K562 (cell line): Measurements from ENCODE around the gene GBF1. TPM values are rescaled to one million over a fixed set of nuclear protein-coding genes. Genes with fewer than 3 reads are reported as not detected.

Experiments used
- ASH1L ChIP-seq: fragments of 450-650 bp; IDR thresholded peaks from 2 replicates; pipeline ENCODE4 v1.6.1; 2018; ENCODE audit warnings: borderline replicate concordance, mild to moderate bottlenecking, low read depth; ENCODE audit not compliant: partially characterized antibody
- CEBPG ChIP-seq, 3 experiments: fragments of 200-800 bp in 1 of 3; sonication (Bioruptor generic) in 1 of 3; sonication (generic) in 1 of 3; formaldehyde crosslinking in 1 of 3; IDR thresholded peaks in 2 of 3; conservative IDR thresholded peaks in 1 of 3; 2 replicates each; pipeline versions ENCODE4 v1.6.1 to v1.8.0; 2016 to 2022; ENCODE audit warnings: missing compliant biosample characterization in 2 of 3, missing genetic modification characterization in 2 of 3, mild to moderate bottlenecking in 1 of 3, missing genetic modification reagents in 1 of 3
- COPS2 ChIP-seq: fragments of 450-650 bp; conservative IDR thresholded peaks from 2 replicates; pipeline ENCODE4 v1.6.1; 2016; ENCODE audit warnings: mild to moderate bottlenecking, moderate library complexity
- GABPA ChIP-seq: fragments of 200-800 bp; sonication (Bioruptor generic); conservative IDR thresholded peaks from 2 replicates; pipeline ENCODE4 v1.6.1; 2016; ENCODE audit warnings: low read depth, missing genetic modification characterization, missing compliant biosample characterization
- GABPB2 ChIP-seq: fragments of 250-450 bp; sonication (Bioruptor Pico); conservative IDR thresholded peaks from 2 replicates; pipeline ENCODE4 v1.5.1; 2021; ENCODE audit warnings: mild to moderate bottlenecking
- HDAC8 ChIP-seq: fragments of 450-650 bp; IDR thresholded peaks from 2 replicates; pipeline ENCODE4 v1.6.1; 2016; ENCODE audit warnings: mild to moderate bottlenecking, missing genetic modification characterization, moderate library complexity, missing compliant biosample characterization
- NFIC ChIP-seq: fragments of 450-650 bp; IDR thresholded peaks from 2 replicates; pipeline ENCODE4 v1.6.1; 2017; ENCODE audit warnings: mild to moderate bottlenecking, inconsistent platforms
- PRMT5 ChIP-seq: sonication (generic); formaldehyde crosslinking; IDR thresholded peaks from 2 replicates; pipeline ENCODE4 v1.5.0; 2020; ENCODE audit warnings: missing genetic modification reagents
- RB1 ChIP-seq: fragments of 450-650 bp; IDR thresholded peaks from 2 replicates; pipeline ENCODE4 v1.6.1; 2017; ENCODE audit warnings: low read depth, mild to moderate bottlenecking
- ZNF76 ChIP-seq: fragments of 250-450 bp; sonication (Bioruptor Pico); IDR thresholded peaks from 2 replicates; pipeline ENCODE4 v1.4.0; 2020; ENCODE audit warnings: mild to moderate bottlenecking, moderate library complexity, borderline replicate concordance
- ZNF766 ChIP-seq: fragments of 200-800 bp; sonication (Bioruptor generic); conservative IDR thresholded peaks from 2 replicates; pipeline ENCODE4 v1.6.1; 2016; ENCODE audit warnings: missing genetic modification characterization, missing compliant biosample characterization
- polyA plus RNA-seq, 8 experiments: library from polyadenylated mRNA; depleted of rRNA in 4 of 8; stranded (reverse) in 5 of 8; unstranded in 3 of 8; fragments of >200 nt; fragmentation: Nextera tagmentation in 2 of 8; fragmentation: Illumina TruSeq in 1 of 8; extraction: Ambion mirVana in 2 of 8; extraction: Trizol in 1 of 8; gene quantifications; 2 replicates each; pipeline versions ENCODE4 v1.2.1 to v1.2.3, GENCODE V29; 2011 to 2014; ENCODE audit warnings: inconsistent platforms in 1 of 8, missing spikeins in 1 of 8
- total RNA-seq, 7 experiments: library from RNA; depleted of rRNA in 6 of 7; stranded (reverse); fragments of >200 nt in 6 of 7; fragmentation: Illumina TruSeq in 2 of 7; extraction: Trizol in 2 of 7; gene quantifications; 2 replicates each; pipeline versions ENCODE4 v1.2.1 to v1.2.3, GENCODE V29; 2011 to 2021; ENCODE audit warnings: low replicate concordance in 1 of 7
- TF ChIP-seq, protein P1 (sequence below): sonication (generic); formaldehyde crosslinking; IDR thresholded peaks from 2 replicates; pipeline ENCODE4 v1.8.0; 2022; ENCODE audit warnings: missing genetic modification reagents, mild to moderate bottlenecking, moderate library complexity, borderline replicate concordance
- TF ChIP-seq, protein P2 (sequence below): IDR thresholded peaks from 2 replicates; pipeline ENCODE4 v1.6.1; 2016; ENCODE audit warnings: missing genetic modification characterization, missing compliant biosample characterization
- TF ChIP-seq, protein P3 (sequence below), 2 experiments: fragments of 450-650 bp; conservative IDR thresholded peaks; 2 replicates each; pipeline ENCODE4 v1.6.1; 2017; ENCODE audit warnings: mild to moderate bottlenecking in 2 of 2, moderate library complexity in 2 of 2
- TF ChIP-seq, protein P4 (sequence below), 3 experiments: fragments of 200-800 bp in 1 of 3; fragments of 250-450 bp in 1 of 3; fragments of 450-650 bp in 1 of 3; sonication (Bioruptor Pico) in 1 of 3; sonication (Bioruptor generic) in 1 of 3; formaldehyde crosslinking in 1 of 3; IDR thresholded peaks; 2 replicates each; pipeline versions ENCODE4 v1.6.1 to v1.8.0; 2016 to 2022; ENCODE audit warnings: mild to moderate bottlenecking in 2 of 3, missing genetic modification characterization in 2 of 3, missing compliant biosample characterization in 1 of 3, moderate library complexity in 1 of 3
- TF ChIP-seq, protein P5 (sequence below): sonication (generic); formaldehyde crosslinking; IDR thresholded peaks from 2 replicates; pipeline ENCODE4 v1.8.1; 2022; ENCODE audit warnings: missing genetic modification reagents

Gene GBF1
- total and polyA plus RNA-seq, 9 of the 15 experiments (the other 6 are each of a cell fraction or from before 2014, with no cell fraction given), result 0.69 to 28.0 (median 10.3) TPM

DNA sequence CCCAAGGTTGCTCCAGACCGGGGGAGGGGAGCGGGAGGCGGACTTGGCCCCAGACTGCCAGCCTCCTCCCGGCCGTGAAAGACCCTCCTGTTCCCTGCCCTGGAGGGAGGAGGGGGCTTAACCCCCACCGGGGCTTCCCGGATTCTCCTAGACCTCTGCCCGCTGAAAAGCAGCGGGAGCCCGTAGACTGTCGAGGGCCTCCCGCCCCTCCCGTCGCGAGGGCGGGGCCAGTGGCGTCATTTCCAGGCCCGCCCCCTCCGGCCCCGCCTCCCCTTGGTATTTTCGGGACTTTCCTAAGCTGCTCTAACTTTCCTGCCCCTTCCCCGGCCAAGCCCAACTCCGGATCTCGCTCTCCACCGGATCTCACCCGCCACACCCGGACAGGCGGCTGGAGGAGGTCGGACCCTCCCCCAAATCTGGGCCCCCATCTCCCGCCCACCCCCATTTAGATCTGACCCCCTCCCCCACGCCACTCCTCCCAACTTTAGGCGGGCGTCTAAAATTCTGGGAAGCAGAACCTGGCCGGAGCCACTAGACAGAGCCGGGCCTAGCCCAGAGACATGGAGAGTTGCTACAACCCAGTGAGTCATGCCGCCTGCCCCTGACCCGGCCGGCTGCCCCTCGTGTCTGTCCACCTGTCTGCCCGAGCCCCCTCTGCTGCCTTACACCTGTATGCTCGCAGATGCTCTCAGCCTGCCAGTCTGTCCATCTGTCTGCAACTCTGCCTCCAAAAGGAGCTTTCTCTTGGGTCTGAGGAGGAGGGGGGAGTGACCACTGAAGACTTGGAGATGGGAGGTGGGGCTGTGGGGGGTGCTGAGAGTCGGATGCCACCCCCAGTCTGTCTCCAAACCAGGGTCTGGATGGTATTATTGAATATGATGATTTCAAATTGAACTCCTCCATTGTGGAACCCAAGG is 150.3 kb downstream of the GBF1 start, which contains the start of gene NFKB2 (continued):
- TF ChIP-seq, protein P1, sequence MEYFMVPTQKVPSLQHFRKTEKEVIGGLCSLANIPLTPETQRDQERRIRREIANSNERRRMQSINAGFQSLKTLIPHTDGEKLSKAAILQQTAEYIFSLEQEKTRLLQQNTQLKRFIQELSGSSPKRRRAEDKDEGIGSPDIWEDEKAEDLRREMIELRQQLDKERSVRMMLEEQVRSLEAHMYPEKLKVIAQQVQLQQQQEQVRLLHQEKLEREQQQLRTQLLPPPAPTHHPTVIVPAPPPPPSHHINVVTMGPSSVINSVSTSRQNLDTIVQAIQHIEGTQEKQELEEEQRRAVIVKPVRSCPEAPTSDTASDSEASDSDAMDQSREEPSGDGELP, result peak; percentile 39; the same call in 1 of the 2 replicates
- TF ChIP-seq NFIC (peak; percentile 41), PRMT5 (CRISPR knock-in tag) (no peak), ZNF76 (CRISPR knock-in tag) (no peak), ASH1L (no peak), CEBPG (CRISPR knock-in tag; IDR thresholded peaks at IDR 0.05) (no peak), CEBPG (tag; conservative IDR thresholded peaks at IDR 0.05 in 1 of 2, IDR thresholded peaks at IDR 0.05 in 1 of 2) (no peak), RB1 (peak; percentile 45; the same call in 1 of the 2 replicates), GABPA (tag) (peak; percentile 59; the same call in 1 of the 2 replicates), COPS2 (no peak), GABPB2 (CRISPR knock-in tag) (no peak), ZNF766 (CRISPR knock-in tag) (no peak), HDAC8 (tag) (no peak)
- TF ChIP-seq, protein P2, sequence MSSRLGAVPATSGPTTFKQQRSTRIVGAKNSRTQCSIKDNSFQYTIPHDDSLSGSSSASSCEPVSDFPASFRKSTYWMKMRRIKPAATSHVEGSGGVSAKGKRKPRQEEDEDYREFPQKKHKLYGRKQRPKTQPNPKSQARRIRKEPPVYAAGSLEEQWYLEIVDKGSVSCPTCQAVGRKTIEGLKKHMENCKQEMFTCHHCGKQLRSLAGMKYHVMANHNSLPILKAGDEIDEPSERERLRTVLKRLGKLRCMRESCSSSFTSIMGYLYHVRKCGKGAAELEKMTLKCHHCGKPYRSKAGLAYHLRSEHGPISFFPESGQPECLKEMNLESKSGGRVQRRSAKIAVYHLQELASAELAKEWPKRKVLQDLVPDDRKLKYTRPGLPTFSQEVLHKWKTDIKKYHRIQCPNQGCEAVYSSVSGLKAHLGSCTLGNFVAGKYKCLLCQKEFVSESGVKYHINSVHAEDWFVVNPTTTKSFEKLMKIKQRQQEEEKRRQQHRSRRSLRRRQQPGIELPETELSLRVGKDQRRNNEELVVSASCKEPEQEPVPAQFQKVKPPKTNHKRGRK (tag), result no peak
- TF ChIP-seq, protein P3, sequence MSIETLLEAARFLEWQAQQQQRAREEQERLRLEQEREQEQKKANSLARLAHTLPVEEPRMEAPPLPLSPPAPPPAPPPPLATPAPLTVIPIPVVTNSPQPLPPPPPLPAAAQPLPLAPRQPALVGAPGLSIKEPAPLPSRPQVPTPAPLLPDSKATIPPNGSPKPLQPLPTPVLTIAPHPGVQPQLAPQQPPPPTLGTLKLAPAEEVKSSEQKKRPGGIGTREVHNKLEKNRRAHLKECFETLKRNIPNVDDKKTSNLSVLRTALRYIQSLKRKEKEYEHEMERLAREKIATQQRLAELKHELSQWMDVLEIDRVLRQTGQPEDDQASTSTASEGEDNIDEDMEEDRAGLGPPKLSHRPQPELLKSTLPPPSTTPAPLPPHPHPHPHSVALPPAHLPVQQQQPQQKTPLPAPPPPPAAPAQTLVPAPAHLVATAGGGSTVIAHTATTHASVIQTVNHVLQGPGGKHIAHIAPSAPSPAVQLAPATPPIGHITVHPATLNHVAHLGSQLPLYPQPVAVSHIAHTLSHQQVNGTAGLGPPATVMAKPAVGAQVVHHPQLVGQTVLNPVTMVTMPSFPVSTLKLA (conservative IDR thresholded peaks at IDR 0.05), result 0 out of 4 replicates have a peak, but pooled peaks of 1 of the 2 experiments have one; percentile 32
- TF ChIP-seq, protein P4, sequence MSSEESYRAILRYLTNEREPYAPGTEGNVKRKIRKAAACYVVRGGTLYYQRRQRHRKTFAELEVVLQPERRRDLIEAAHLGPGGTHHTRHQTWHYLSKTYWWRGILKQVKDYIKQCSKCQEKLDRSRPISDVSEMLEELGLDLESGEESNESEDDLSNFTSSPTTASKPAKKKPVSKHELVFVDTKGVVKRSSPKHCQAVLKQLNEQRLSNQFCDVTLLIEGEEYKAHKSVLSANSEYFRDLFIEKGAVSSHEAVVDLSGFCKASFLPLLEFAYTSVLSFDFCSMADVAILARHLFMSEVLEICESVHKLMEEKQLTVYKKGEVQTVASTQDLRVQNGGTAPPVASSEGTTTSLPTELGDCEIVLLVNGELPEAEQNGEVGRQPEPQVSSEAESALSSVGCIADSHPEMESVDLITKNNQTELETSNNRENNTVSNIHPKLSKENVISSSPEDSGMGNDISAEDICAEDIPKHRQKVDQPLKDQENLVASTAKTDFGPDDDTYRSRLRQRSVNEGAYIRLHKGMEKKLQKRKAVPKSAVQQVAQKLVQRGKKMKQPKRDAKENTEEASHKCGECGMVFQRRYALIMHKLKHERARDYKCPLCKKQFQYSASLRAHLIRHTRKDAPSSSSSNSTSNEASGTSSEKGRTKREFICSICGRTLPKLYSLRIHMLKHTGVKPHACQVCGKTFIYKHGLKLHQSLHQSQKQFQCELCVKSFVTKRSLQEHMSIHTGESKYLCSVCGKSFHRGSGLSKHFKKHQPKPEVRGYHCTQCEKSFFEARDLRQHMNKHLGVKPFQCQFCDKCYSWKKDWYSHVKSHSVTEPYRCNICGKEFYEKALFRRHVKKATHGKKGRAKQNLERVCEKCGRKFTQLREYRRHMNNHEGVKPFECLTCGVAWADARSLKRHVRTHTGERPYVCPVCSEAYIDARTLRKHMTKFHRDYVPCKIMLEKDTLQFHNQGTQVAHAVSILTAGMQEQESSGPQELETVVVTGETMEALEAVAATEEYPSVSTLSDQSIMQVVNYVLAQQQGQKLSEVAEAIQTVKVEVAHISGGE (CRISPR knock-in tag; IDR thresholded peaks at IDR 0.05), result no peak
- TF ChIP-seq, protein P5, sequence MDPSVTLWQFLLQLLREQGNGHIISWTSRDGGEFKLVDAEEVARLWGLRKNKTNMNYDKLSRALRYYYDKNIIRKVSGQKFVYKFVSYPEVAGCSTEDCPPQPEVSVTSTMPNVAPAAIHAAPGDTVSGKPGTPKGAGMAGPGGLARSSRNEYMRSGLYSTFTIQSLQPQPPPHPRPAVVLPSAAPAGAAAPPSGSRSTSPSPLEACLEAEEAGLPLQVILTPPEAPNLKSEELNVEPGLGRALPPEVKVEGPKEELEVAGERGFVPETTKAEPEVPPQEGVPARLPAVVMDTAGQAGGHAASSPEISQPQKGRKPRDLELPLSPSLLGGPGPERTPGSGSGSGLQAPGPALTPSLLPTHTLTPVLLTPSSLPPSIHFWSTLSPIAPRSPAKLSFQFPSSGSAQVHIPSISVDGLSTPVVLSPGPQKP, result no peak
